Stomach smooth muscle (tissue), 2 donors: ENCODE results near the gene SLC24A2.
A peak's percentile ranks its signal among the peaks of the same experiment; 100 is the strongest.
"Not testable (repeated sequence)": the region's sequence is repeated elsewhere in the genome, so short reads cannot be mapped to it uniquely, and the experiment has no call there.

Experiments
- H3K27ac ChIP-seq: one replicate; pipeline ENCODE4 v1.7.0; 2013; ENCODE audit warnings: mild to moderate bottlenecking, low read length, inconsistent platforms
- H3K27me3 ChIP-seq, 2 donors: one replicate each; pipeline ENCODE4 v1.7.0; 2013; ENCODE audit warnings: low read length in 2 of 2; ENCODE audit not compliant: insufficient read depth in 2 of 2, control insufficient read depth in 1 of 2
- H3K36me3 ChIP-seq, 2 donors: one replicate each; pipeline ENCODE4 v1.7.0; 2013; ENCODE audit warnings: low read length in 2 of 2; ENCODE audit not compliant: control insufficient read depth in 2 of 2, insufficient read depth in 2 of 2
- H3K4me1 ChIP-seq: one replicate; pipeline ENCODE4 v1.7.0; 2013; ENCODE audit warnings: low read length; ENCODE audit not compliant: control insufficient read depth, insufficient read depth
- H3K4me3 ChIP-seq, 2 donors: one replicate each; pipeline ENCODE4 v1.7.0; 2013; ENCODE audit warnings: low read length in 2 of 2
- H3K9ac ChIP-seq, 2 donors: one replicate each; pipeline ENCODE4 v1.7.0; 2013; ENCODE audit warnings: low read length in 2 of 2, mild to moderate bottlenecking in 1 of 2
- H3K9me3 ChIP-seq, 2 donors: one replicate each; pipeline ENCODE4 v1.7.0; 2013; ENCODE audit warnings: low read length in 2 of 2; ENCODE audit not compliant: control insufficient read depth in 2 of 2
- donor health status: healthy.
- donor health status: Pancreatic carcinoma.

SLC24A2 gene

GRCh38 chr9:19788614-19789271 lies at the start of gene SLC24A2:
Gene SLC24A2 (minus strand): TSS chr9:19789037.
- Histone ChIP-seq H3K4me1 (no peaks in the 10 kb centered on the region), H3K27me3 (peaks cover 6 to 21% of the 10 kb centered on the region in 2 donors), H3K36me3 (no peaks in the 10 kb centered on the region), H3K4me3 (peak within 1 kb of the TSS in 1 of 2 donors; percentile 40), H3K9ac (no peak within 1 kb of the TSS), H3K9me3 (no peaks in the 10 kb centered on the region), H3K27ac (no peak within 1 kb of the TSS)

- H3K9ac ChIP-seq, H3K4me3 ChIP-seq, H3K27ac ChIP-seq, H3K9me3 ChIP-seq, H3K36me3 ChIP-seq, H3K4me1 ChIP-seq, H3K27me3 ChIP-seq: not testable (repeated sequence)
Observed at GRCh38 chr9:19833331-19833730, 44.5 kb upstream of the SLC24A2 start.

GRCh38 chr9:19830796-19831195 lies 42.0 kb upstream of the SLC24A2 start:
- no peaks in the 10 kb centered on the region for H3K27me3 ChIP-seq
- no peak overlapping the region for H3K4me3 ChIP-seq
- no peaks in the 10 kb centered on the region for H3K4me1 ChIP-seq
- H3K9me3 ChIP-seq = no peaks in the 10 kb centered on the region
- no peak overlapping the region for H3K9ac ChIP-seq
- no peak overlapping the region for H3K27ac ChIP-seq
- no peaks in the 10 kb centered on the region for H3K36me3 ChIP-seq

- Histone ChIP-seq H3K27me3 (no peaks in the 10 kb centered on the region), H3K9ac (no peak overlapping the region), H3K9me3 (no peaks in the 10 kb centered on the region)
Observed at GRCh38 chr9:19828576-19829109, 39.8 kb upstream of the SLC24A2 start.

GRCh38 chr9:19816769-19817168 lies 27.9 kb upstream of the SLC24A2 start:
- Histone ChIP-seq H3K4me1 (no peaks in the 10 kb centered on the region), H3K36me3 (no peaks in the 10 kb centered on the region)

More at GRCh38 chr9:19828576-19829109, 39.8 kb upstream of the SLC24A2 start:
- no peak overlapping the region for H3K27ac ChIP-seq
- no peak overlapping the region for H3K4me3 ChIP-seq
- H3K36me3 ChIP-seq = no peaks in the 10 kb centered on the region
- H3K4me1 ChIP-seq = no peaks in the 10 kb centered on the region

GRCh38 chr9:19812194-19812593 lies 23.4 kb upstream of the SLC24A2 start:
- Histone ChIP-seq H3K36me3 (no peaks in the 10 kb centered on the region), H3K27ac (no peak overlapping the region)

More at GRCh38 chr9:19816769-19817168, 27.9 kb upstream of the SLC24A2 start:
- Histone ChIP-seq H3K4me3 (no peak overlapping the region), H3K9me3 (peaks cover 0 to 3% of the 10 kb centered on the region in 2 donors), H3K9ac (no peak overlapping the region), H3K27me3 (no peaks in the 10 kb centered on the region), H3K27ac (no peak overlapping the region)

GRCh38 chr9:19809422-19810269 lies 20.8 kb upstream of the SLC24A2 start:
- no peaks in the 10 kb centered on the region for H3K27me3 ChIP-seq
- H3K36me3 ChIP-seq = no peaks in the 10 kb centered on the region
- H3K4me3 ChIP-seq = no peak overlapping the region
- H3K4me1 ChIP-seq = no peaks in the 10 kb centered on the region
- H3K9ac ChIP-seq = no peak overlapping the region
- no peaks in the 10 kb centered on the region for H3K9me3 ChIP-seq
- no peak overlapping the region for H3K27ac ChIP-seq

More at GRCh38 chr9:19812194-19812593, 23.4 kb upstream of the SLC24A2 start:
- Histone ChIP-seq H3K4me1 (no peaks in the 10 kb centered on the region), H3K9me3 (peaks cover 0 to 3% of the 10 kb centered on the region in 2 donors), H3K9ac (no peak overlapping the region), H3K4me3 (no peak overlapping the region), H3K27me3 (no peaks in the 10 kb centered on the region)

- Histone ChIP-seq H3K27me3 (no peaks in the 10 kb centered on the region), H3K27ac (no peak overlapping the region), H3K4me1 (no peaks in the 10 kb centered on the region), H3K9me3 (no peaks in the 10 kb centered on the region), H3K9ac (no peak overlapping the region), H3K4me3 (no peak overlapping the region), H3K36me3 (no peaks in the 10 kb centered on the region)
Observed at GRCh38 chr9:19807182-19807892, 18.5 kb upstream of the SLC24A2 start.

- Histone ChIP-seq H3K27me3 (no peaks in the 10 kb centered on the region), H3K27ac (no peak overlapping the region), H3K9me3 (no peaks in the 10 kb centered on the region), H3K4me3 (no peak overlapping the region), H3K4me1 (no peaks in the 10 kb centered on the region), H3K9ac (no peak overlapping the region), H3K36me3 (no peaks in the 10 kb centered on the region)
Observed at GRCh38 chr9:19804431-19804830, 15.6 kb upstream of the SLC24A2 start.

GRCh38 chr9:19800884-19801283 lies 12.0 kb upstream of the SLC24A2 start:
- no peaks in the 10 kb centered on the region for H3K4me1 ChIP-seq
- no peak overlapping the region for H3K27ac ChIP-seq

More at GRCh38 chr9:19800884-19801283, 12.0 kb upstream of the SLC24A2 start:
- no peak overlapping the region for H3K4me3 ChIP-seq
- no peaks in the 10 kb centered on the region for H3K36me3 ChIP-seq
- H3K9ac ChIP-seq = no peak overlapping the region
- H3K9me3 ChIP-seq = no peaks in the 10 kb centered on the region
- H3K27me3 ChIP-seq = no peaks in the 10 kb centered on the region
